Thyroid gland (tissue), 4 donors: ENCODE data around the gene PTPN13. TPM values are rescaled to one million over a fixed set of nuclear protein-coding genes. Genes with fewer than 3 reads are reported as not detected.

Experiments
- DNase-seq, 2 donors: peaks; one replicate each; pipeline ENCODE4 v3.0.0-alpha.2; 2019
- H3K27ac ChIP-seq, 3 donors: fragments of 200-600 bp; sonication (generic); 1 replicate in 2 of 3; 2 replicates in 1 of 3; pipeline ENCODE4 v1.5.1; 2016 to 2019; ENCODE audit warnings: mild to moderate bottlenecking in 1 of 3, moderate library complexity in 1 of 3
- H3K27me3 ChIP-seq: fragments of 200-600 bp; sonication (generic); one replicate; pipeline ENCODE4 v1.5.1; 2019
- H3K36me3 ChIP-seq, 2 donors: fragments of 200-600 bp; sonication (generic); one replicate each; pipeline ENCODE4 v1.5.1; 2016 to 2019
- H3K4me1 ChIP-seq, 2 donors: fragments of 200-600 bp; sonication (generic); one replicate each; pipeline ENCODE4 v1.5.1; 2017 to 2019
- H3K4me3 ChIP-seq, 3 donors: fragments of 200-600 bp; sonication (generic); replicated peaks in 1 of 3; 1 replicate in 2 of 3; 2 replicates in 1 of 3; pipeline ENCODE4 v1.5.1; 2016; ENCODE audit warnings: mild to moderate bottlenecking in 1 of 3
- H3K9me3 ChIP-seq: fragments of 200-600 bp; sonication (generic); one replicate; pipeline ENCODE4 v1.5.1; 2017
- POLR2A ChIP-seq, 2 donors: fragments of 450-650 bp; IDR thresholded peaks; one replicate each; pipeline ENCODE4 v1.6.1; 2017; ENCODE audit warnings: antibody characterized with exemption in 2 of 2, mild to moderate bottlenecking in 2 of 2, moderate library complexity in 1 of 2
- WGBS, 2 donors: methylation state at CpG; one replicate each; pipeline ENCODE4 v1.1.5; 2017; 5-methylcytosine and 5-hydroxymethylcytosine counted together
- intact Hi-C: fragments of 100-400 bp; cut with DNase I; formaldehyde crosslinking; loops from one replicate; pipeline ENCODE4 v1.15.1; 2023
- total RNA-seq, 4 donors: library from RNA; depleted of rRNA; stranded (reverse); fragments of >200 nt; gene quantifications; one replicate each; pipeline ENCODE4 v1.2.3, GENCODE V29; 2016
- TF ChIP-seq, protein P1 (sequence below), 6 experiments: fragments of 200-600 bp in 3 of 6; fragments of 450-650 bp in 3 of 6; sonication (generic) in 3 of 6; IDR thresholded peaks; one replicate each; pipeline ENCODE4 v1.5.1; 2016 to 2019; ENCODE audit warnings: antibody characterized with exemption in 6 of 6, mild to moderate bottlenecking in 2 of 6, inconsistent platforms in 1 of 6, moderate library complexity in 1 of 6

Gene PTPN13
- total RNA-seq, 4 donors from 2014 or later: 49.7 to 89.5 (median 64.0) TPM

DNA sequence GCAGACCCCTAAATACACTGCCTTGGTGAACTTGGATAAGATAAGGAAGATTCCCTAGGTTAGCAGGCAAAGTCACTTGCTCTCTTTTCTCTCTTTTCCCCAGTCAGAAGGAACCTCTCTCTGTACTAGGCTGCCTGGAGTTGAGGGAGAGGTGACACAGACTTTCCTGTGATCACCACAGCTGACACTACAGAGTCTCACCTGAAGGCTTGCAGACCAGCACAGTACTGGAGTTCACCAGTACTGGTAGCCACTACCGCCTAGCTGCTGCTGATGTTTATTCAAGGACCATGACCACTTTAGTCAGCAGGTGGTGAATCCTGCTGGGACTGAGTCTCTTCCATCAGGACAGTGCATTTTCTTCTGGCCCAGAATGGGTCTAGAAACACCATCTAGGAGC, 63.3 kb downstream of the PTPN13 start:
- H3K27me3 ChIP-seq: no peaks in the 10 kb centered on the region
- no peak for TF ChIP-seq POLR2A (IDR thresholded peaks at IDR 0.05)
- TF ChIP-seq, protein P1, sequence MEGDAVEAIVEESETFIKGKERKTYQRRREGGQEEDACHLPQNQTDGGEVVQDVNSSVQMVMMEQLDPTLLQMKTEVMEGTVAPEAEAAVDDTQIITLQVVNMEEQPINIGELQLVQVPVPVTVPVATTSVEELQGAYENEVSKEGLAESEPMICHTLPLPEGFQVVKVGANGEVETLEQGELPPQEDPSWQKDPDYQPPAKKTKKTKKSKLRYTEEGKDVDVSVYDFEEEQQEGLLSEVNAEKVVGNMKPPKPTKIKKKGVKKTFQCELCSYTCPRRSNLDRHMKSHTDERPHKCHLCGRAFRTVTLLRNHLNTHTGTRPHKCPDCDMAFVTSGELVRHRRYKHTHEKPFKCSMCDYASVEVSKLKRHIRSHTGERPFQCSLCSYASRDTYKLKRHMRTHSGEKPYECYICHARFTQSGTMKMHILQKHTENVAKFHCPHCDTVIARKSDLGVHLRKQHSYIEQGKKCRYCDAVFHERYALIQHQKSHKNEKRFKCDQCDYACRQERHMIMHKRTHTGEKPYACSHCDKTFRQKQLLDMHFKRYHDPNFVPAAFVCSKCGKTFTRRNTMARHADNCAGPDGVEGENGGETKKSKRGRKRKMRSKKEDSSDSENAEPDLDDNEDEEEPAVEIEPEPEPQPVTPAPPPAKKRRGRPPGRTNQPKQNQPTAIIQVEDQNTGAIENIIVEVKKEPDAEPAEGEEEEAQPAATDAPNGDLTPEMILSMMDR (IDR thresholded peaks at IDR 0.05): no peak
- intact Hi-C loops: no loop called here
- no peak for DNase-seq
- no peaks in the 10 kb centered on the region for H3K4me1 ChIP-seq
- 88% methylated on average over 1 of the region's 1 CpG; no CpG with 5 or more reads in 1 of the 2 donors for WGBS, 2 donors
- H3K4me3 ChIP-seq: no peak overlapping the region
- H3K36me3 ChIP-seq: no peaks in the 10 kb centered on the region
- H3K9me3 ChIP-seq: no peaks in the 10 kb centered on the region
- no peak overlapping the region for H3K27ac ChIP-seq

DNA sequence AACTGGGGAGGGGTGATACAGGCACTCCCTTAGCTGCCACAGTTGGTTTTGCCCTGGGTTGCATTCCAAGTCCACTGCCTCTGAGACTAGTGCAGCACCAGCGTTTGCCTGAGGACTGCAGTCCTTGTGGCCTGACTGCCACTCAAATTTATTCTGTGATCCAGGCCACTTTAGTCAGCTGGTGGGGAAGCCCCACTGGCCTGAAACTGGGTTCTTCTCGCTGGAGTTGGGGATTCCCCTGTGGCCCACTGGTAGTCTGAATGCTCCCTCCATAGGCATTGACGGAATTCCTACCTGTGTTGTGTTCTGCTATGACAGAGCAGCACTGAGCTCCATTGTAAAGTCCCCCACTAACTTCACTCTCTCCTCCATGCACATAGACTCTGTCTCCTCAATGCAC, 63.8 kb downstream of the PTPN13 start:
- TF ChIP-seq, protein P1 (IDR thresholded peaks at IDR 0.05): no peak
- 73 to 94% methylated on average over 3 of the region's 3 CpGs for WGBS, 2 donors
- Histone ChIP-seq H3K4me1 (no peaks in the 10 kb centered on the region), H3K9me3 (no peaks in the 10 kb centered on the region), H3K36me3 (no peaks in the 10 kb centered on the region), H3K4me3 (no peak overlapping the region), H3K27me3 (no peaks in the 10 kb centered on the region), H3K27ac (no peak overlapping the region)
- DNase-seq: no peak
- intact Hi-C loops: no loop called here

DNA sequence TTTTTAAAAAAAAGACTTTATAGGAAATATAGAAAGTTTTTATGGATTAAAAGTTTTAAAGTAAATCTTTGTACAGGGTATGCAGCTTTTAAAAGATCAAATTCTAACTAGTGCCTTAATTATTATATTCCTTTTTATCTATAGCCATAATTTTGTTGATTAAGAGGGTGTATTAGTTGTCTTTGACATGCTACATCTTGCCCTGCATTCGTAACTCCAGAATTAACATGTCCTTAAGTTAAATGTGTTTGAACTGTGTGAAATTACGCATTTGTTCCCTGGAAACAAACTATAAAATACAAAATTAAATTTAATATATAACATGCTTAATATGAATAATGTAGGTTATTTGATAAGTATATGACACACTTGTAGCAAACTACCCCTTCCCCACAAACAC, 66.3 kb downstream of the PTPN13 start:
- TF ChIP-seq, protein P1 (IDR thresholded peaks at IDR 0.05): no peak
- TF ChIP-seq POLR2A (IDR thresholded peaks at IDR 0.05): no peak
- Histone ChIP-seq H3K9me3 (no peaks in the 10 kb centered on the region), H3K4me3 (no peak overlapping the region), H3K27ac (no peak overlapping the region), H3K36me3 (no peaks in the 10 kb centered on the region), H3K4me1 (no peaks in the 10 kb centered on the region), H3K27me3 (no peaks in the 10 kb centered on the region)
- no peak for DNase-seq
- intact Hi-C loops: no loop called here
- WGBS, 2 donors: 96% methylated on average over 2 of the region's 2 CpGs

DNA sequence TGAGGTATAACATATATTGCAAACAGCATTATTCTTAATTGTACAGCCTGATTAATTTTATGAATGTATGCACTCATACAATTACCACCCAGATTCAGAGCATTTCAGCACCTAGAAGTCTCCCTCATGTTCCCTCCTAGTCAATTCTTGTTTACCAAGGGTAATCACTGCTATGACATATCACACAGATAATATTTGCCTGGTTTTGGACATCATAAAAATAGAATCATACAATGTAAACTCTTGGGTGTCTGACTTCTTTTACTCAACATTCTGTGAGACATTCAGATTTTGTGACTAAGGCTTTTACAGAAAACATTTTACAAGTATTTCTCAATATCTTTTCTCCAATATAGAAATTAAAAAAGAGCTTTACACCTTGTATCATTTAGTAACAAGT, 66.9 kb downstream of the PTPN13 start:
- no peaks in the 10 kb centered on the region for H3K9me3 ChIP-seq
- intact Hi-C loops: no loop called here
- H3K4me1 ChIP-seq: no peaks in the 10 kb centered on the region
- H3K27me3 ChIP-seq: no peaks in the 10 kb centered on the region
- H3K4me3 ChIP-seq: no peak overlapping the region
- no peak for DNase-seq
- H3K27ac ChIP-seq: no peak overlapping the region
- no peaks in the 10 kb centered on the region for H3K36me3 ChIP-seq
- TF ChIP-seq POLR2A (IDR thresholded peaks at IDR 0.05): no peak
- TF ChIP-seq, protein P1 (IDR thresholded peaks at IDR 0.05): no peak

DNA sequence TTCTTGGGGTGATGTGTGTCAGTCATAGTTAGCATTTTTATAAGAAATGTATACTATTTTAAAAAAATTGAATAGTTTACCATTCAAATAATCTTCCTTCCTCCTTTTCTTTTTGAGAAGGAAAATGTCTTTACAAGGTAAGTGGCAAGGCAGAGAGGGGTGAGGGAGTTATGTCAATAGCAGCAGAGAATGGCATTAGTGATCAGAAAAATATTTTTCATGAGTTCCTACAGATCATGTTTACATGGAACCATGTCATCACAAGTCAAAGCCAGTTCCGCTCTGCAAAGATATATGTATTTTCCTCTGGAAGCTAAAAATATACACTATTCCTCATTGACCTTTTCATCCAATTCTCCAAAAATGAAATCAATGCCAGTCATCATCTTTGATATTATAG, 67.3 kb downstream of the PTPN13 start:
- no peaks in the 10 kb centered on the region for H3K9me3 ChIP-seq
- H3K27me3 ChIP-seq: no peaks in the 10 kb centered on the region
- TF ChIP-seq, protein P1 (IDR thresholded peaks at IDR 0.05): no peak
- TF ChIP-seq POLR2A (IDR thresholded peaks at IDR 0.05): no peak
- 88 to 93% methylated on average over 1 of the region's 1 CpG for WGBS, 2 donors
- no peak overlapping the region for H3K27ac ChIP-seq
- intact Hi-C loops: no loop called here
- no peak overlapping the region for H3K4me3 ChIP-seq
- no peak for DNase-seq
- no peaks in the 10 kb centered on the region for H3K4me1 ChIP-seq
- H3K36me3 ChIP-seq: no peaks in the 10 kb centered on the region
